Thoracic aorta (tissue), 2 donors: ENCODE measurements around the gene LARP1B. TPM values are rescaled to one million over a fixed set of nuclear protein-coding genes. Genes with fewer than 3 reads are reported as not detected.

ENCODE experiments used
- ATAC-seq: fragments of 150-250 bp; one replicate; pipeline ENCODE4 v1.8.0; 2017; ENCODE audit warnings: low read depth; ENCODE audit not compliant: insufficient number of reproducible peaks, low FRiP score
- DNase-seq: peaks from one replicate; pipeline ENCODE4 v3.0.0-alpha.2; 2020; ENCODE audit warnings: low spot score
- H3K27ac ChIP-seq, 2 donors: fragments of 200-600 bp; sonication (generic); 1 replicate in 1 of 2; 2 replicates in 1 of 2; pipeline ENCODE4 v1.5.1; 2016; ENCODE audit warnings: mild to moderate bottlenecking in 2 of 2, moderate library complexity in 2 of 2
- H3K27me3 ChIP-seq: fragments of 200-600 bp; sonication (generic); replicated peaks from 2 replicates; pipeline ENCODE4 v1.6.0; 2016; ENCODE audit warnings: mild to moderate bottlenecking; ENCODE audit not compliant: insufficient read depth
- H3K36me3 ChIP-seq: fragments of 200-600 bp; sonication (generic); one replicate; pipeline ENCODE4 v1.5.1; 2016
- H3K4me1 ChIP-seq, 2 donors: fragments of 200-600 bp; sonication (generic); 1 replicate in 1 of 2; 2 replicates in 1 of 2; pipeline versions ENCODE4 v1.5.1 to v1.6.0; 2016; ENCODE audit warnings: low read depth in 2 of 2, mild to moderate bottlenecking in 1 of 2; ENCODE audit not compliant: control insufficient read depth in 1 of 2
- H3K4me3 ChIP-seq: fragments of 200-600 bp; sonication (generic); 2 replicates; pipeline ENCODE4 v1.5.1; 2016; ENCODE audit warnings: mild to moderate bottlenecking
- H3K9me3 ChIP-seq: fragments of 200-600 bp; sonication (generic); 2 replicates; pipeline ENCODE4 v1.5.1; 2016
- total RNA-seq, 2 donors: library from RNA; depleted of rRNA; stranded (reverse); fragments of >200 nt; gene quantifications; one replicate each; pipeline versions ENCODE4 v1.1.0 to v1.2.3, GENCODE V29; 2016
- TF ChIP-seq, protein P1 (sequence below): fragments of 200-600 bp; sonication (generic); IDR thresholded peaks from one replicate; pipeline ENCODE4 v1.5.1; 2019; ENCODE audit warnings: antibody characterized with exemption

Gene LARP1B
- total RNA-seq, 2 donors from 2014 or later = 24.9 to 42.5 TPM

DNA sequence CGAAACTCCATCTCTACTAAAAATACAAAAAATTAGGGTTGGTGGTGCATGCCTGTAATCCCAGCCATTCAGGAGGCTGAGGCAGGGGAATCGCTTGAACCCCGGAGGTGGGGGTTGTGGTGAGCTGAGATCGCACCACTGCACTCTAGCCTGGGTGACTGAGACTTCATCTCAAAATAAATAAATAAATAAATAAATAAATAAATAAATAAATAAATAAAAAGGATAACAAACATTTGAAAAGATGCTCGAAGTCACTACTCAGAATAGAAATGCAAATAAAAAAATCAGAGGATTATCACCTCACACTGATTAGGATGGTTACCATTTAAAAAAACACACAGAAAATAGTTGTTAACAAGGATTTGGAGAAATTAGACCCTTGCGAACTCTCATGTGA, 73.8 kb downstream of the LARP1B start:
- ATAC-seq (no peak), DNase-seq (no peak)
- Histone ChIP-seq H3K27me3 (no peaks in the 10 kb centered on the region), H3K9me3 (no peaks in the 10 kb centered on the region), H3K27ac (no peak overlapping the region), H3K4me1 (no peaks in the 10 kb centered on the region), H3K4me3 (no peak overlapping the region), H3K36me3 (no peaks in the 10 kb centered on the region)
- TF ChIP-seq, protein P1, sequence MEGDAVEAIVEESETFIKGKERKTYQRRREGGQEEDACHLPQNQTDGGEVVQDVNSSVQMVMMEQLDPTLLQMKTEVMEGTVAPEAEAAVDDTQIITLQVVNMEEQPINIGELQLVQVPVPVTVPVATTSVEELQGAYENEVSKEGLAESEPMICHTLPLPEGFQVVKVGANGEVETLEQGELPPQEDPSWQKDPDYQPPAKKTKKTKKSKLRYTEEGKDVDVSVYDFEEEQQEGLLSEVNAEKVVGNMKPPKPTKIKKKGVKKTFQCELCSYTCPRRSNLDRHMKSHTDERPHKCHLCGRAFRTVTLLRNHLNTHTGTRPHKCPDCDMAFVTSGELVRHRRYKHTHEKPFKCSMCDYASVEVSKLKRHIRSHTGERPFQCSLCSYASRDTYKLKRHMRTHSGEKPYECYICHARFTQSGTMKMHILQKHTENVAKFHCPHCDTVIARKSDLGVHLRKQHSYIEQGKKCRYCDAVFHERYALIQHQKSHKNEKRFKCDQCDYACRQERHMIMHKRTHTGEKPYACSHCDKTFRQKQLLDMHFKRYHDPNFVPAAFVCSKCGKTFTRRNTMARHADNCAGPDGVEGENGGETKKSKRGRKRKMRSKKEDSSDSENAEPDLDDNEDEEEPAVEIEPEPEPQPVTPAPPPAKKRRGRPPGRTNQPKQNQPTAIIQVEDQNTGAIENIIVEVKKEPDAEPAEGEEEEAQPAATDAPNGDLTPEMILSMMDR = no peak

DNA sequence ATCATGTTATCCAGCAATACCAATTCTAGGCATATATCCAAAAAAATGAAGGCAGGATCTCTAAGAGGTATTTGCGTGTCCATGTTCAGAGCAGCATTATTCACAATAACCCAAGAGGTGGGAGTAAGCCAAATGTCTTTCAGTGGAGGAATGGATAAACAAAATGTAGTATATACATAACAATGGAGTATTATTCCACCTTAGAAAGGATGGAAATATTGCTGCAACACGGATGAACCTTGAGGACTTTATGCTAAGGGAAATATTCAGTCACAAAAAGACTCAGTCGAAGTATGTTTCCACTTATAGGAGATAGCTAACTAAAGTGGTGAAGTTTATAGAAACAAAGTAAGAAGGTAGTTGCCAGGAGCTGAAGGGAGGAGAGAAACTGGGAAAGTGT, 74.3 kb downstream of the LARP1B start:
- TF ChIP-seq, protein P1 = no peak
- no peaks in the 10 kb centered on the region for H3K4me1 ChIP-seq
- H3K36me3 ChIP-seq = no peaks in the 10 kb centered on the region
- no peak overlapping the region for H3K27ac ChIP-seq
- no peak for DNase-seq
- ATAC-seq = no peak
- no peaks in the 10 kb centered on the region for H3K27me3 ChIP-seq
- H3K4me3 ChIP-seq = no peak overlapping the region
- no peaks in the 10 kb centered on the region for H3K9me3 ChIP-seq

DNA sequence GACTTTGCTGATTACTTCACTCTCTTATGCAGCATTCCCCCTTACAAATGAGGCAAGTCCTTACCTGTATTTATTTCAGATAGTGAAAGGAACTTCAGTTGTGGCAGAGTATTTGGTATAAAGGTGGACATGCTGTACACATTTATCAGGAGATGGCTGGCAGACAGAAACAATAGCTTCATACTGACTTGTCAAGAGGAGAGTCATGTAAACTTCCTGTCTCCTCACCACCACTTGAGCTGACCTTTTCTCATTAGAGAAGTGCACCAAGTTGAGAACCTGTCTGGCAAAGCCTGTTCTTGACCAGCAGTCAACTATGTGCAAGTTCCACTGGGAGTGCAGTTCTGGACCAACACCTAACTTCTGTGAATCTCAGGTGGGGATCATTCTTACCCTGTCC, 80.8 kb downstream of the LARP1B start:
- H3K36me3 ChIP-seq = no peaks in the 10 kb centered on the region
- DNase-seq (no peak), ATAC-seq (no peak)
- no peaks in the 10 kb centered on the region for H3K27me3 ChIP-seq
- H3K27ac ChIP-seq = no peak overlapping the region
- TF ChIP-seq, protein P1 = no peak
- H3K4me3 ChIP-seq = no peak overlapping the region
- peaks cover 4% of the 10 kb centered on the region for H3K9me3 ChIP-seq
- no peaks in the 10 kb centered on the region for H3K4me1 ChIP-seq

DNA sequence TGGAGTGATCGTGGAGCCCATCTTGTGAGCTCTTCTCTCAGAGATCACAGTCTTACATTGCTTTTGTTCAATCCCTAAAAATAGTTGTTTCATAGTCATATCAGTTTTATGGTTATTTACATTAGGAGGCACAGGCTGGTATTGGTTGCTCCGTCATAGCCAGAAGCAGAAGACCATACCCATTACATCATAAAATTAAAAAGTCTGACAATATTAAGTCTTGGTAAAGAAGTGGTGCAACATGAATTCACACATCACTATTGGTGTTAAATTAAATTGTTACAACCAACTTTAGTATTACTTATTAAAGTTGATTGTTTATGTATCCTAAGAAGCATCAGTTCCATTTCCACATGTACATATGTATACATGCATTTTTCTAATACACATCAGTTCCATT, 84.6 kb downstream of the LARP1B start:
- Histone ChIP-seq H3K36me3 (no peaks in the 10 kb centered on the region), H3K4me3 (no peak overlapping the region), H3K27me3 (no peaks in the 10 kb centered on the region), H3K9me3 (peaks cover 4% of the 10 kb centered on the region), H3K4me1 (no peaks in the 10 kb centered on the region), H3K27ac (no peak overlapping the region)
- DNase-seq (no peak), ATAC-seq (no peak)
- TF ChIP-seq, protein P1 = no peak

DNA sequence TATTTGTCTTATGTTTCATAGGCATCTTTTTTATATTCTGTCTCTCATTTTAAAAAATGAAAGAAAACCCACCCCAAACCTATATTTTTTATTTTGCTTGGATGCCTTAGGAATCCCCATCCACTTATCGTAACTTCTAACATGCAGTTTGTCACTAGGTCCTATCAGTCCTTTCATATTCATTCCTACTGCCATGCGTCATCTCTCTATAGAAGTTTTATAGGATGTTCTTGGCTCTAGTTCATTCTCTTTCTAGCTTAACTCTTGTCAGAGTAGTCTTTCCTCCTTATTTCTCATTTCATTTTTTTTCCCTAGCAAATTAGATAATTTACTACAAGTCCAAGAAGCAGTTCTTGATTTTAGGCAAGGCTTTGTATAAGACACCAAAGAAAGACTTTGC, 92.7 kb downstream of the LARP1B start:
- Histone ChIP-seq H3K4me1 (peaks cover 0 to 5% of the 10 kb centered on the region in 2 donors), H3K4me3 (no peak overlapping the region)
- TF ChIP-seq, protein P1 = no peak

More for the DNA sequence above, 92.7 kb downstream of the LARP1B start:
- DNase-seq = no peak
- Histone ChIP-seq H3K27me3 (no peaks in the 10 kb centered on the region), H3K36me3 (no peaks in the 10 kb centered on the region), H3K27ac (no peak overlapping the region), H3K9me3 (no peaks in the 10 kb centered on the region)
- no peak for ATAC-seq
